ENCODE data around the gene WDR88.

DNA sequence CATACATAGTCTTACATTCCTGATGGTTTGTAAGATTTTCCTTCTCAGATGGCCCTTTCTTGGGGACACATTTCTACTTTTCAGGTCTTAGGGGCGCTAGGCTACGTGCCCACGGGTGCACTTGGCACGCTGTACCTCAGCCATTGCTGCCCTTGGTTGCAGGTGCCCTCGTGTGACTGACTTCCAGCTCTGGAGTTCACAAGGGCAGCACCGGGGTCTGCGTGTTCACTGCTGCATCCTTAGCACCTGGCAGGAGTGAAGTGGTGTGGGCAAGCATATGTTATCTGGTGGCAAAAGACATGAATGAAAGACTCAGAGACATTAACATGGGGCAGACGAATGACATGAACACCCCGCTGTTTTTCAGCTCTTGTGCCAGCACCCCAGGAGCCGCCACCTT lies 13.3 kb upstream of the WDR88 start:
- TF ChIP-seq, protein P1, sequence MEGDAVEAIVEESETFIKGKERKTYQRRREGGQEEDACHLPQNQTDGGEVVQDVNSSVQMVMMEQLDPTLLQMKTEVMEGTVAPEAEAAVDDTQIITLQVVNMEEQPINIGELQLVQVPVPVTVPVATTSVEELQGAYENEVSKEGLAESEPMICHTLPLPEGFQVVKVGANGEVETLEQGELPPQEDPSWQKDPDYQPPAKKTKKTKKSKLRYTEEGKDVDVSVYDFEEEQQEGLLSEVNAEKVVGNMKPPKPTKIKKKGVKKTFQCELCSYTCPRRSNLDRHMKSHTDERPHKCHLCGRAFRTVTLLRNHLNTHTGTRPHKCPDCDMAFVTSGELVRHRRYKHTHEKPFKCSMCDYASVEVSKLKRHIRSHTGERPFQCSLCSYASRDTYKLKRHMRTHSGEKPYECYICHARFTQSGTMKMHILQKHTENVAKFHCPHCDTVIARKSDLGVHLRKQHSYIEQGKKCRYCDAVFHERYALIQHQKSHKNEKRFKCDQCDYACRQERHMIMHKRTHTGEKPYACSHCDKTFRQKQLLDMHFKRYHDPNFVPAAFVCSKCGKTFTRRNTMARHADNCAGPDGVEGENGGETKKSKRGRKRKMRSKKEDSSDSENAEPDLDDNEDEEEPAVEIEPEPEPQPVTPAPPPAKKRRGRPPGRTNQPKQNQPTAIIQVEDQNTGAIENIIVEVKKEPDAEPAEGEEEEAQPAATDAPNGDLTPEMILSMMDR (IDR thresholded peaks at IDR 0.05; ENCODE audit: low read depth, low read length, poor library complexity, severe bottlenecking), result no peak
- no peak for TF ChIP-seq EZH2phosphoT487 (IDR thresholded peaks at IDR 0.05; ENCODE audit: borderline replicate concordance, low read length)

All from DOHH2 (cell line).